HepG2 (cell line): ENCODE measurements around the gene CMIP. TPM values are rescaled to one million over a fixed set of nuclear protein-coding genes. Genes with fewer than 3 reads are reported as not detected.
A peak's percentile ranks its signal among the peaks of the same experiment; 100 is the strongest.

ENCODE experiments used
- MAF1 ChIP-seq: sonication (generic); formaldehyde crosslinking; IDR thresholded peaks from 2 replicates; pipeline ENCODE4 v1.5.0; 2020; ENCODE audit warnings: missing genetic modification reagents, borderline replicate concordance
- NR2C2 ChIP-seq: sonication (generic); formaldehyde crosslinking; IDR thresholded peaks from 2 replicates; pipeline ENCODE4 v1.4.0; 2020; ENCODE audit warnings: missing genetic modification reagents, mild to moderate bottlenecking, moderate library complexity, borderline replicate concordance
- PLRG1 ChIP-seq: fragments of 450-650 bp; conservative IDR thresholded peaks from 2 replicates; pipeline ENCODE4 v1.6.1; 2016
- SMC3 ChIP-seq: IDR thresholded peaks from 2 replicates; pipeline ENCODE4 v1.6.1; 2011; ENCODE audit warnings: low read length, improper control_type of control experiment
- TARDBP ChIP-seq: sonication (generic); formaldehyde crosslinking; IDR thresholded peaks from 2 replicates; pipeline ENCODE4 v1.8.0; 2022; ENCODE audit warnings: mild to moderate bottlenecking, missing genetic modification reagents
- ZNF598 ChIP-seq: sonication (generic); formaldehyde crosslinking; IDR thresholded peaks from 2 replicates; pipeline ENCODE4 v1.5.1; 2020; ENCODE audit warnings: mild to moderate bottlenecking, missing genetic modification reagents, borderline replicate concordance
- ZNF878 ChIP-seq: sonication (generic); formaldehyde crosslinking; IDR thresholded peaks from 2 replicates; pipeline ENCODE4 v1.8.1; 2023; ENCODE audit warnings: mild to moderate bottlenecking, missing genetic modification reagents, moderate library complexity
- ZNF883 ChIP-seq: sonication (generic); formaldehyde crosslinking; IDR thresholded peaks from 2 replicates; pipeline ENCODE4 v1.5.1; 2020; ENCODE audit warnings: mild to moderate bottlenecking, missing genetic modification reagents; ENCODE audit errors: not compliant biosample characterization
- ZSCAN9 ChIP-seq: IDR thresholded peaks from 2 replicates; pipeline ENCODE4 v1.6.1; 2016; ENCODE audit warnings: borderline replicate concordance
- polyA plus RNA-seq, 8 experiments: library from polyadenylated mRNA; depleted of rRNA in 3 of 8; stranded (reverse) in 7 of 8; unstranded in 1 of 8; fragments of >200 nt; fragmentation: Illumina TruSeq in 4 of 8; extraction: Trizol in 4 of 8; gene quantifications; 2 replicates each; pipeline versions ENCODE4 v1.2.1 to v1.2.3, GENCODE V29; 2011 to 2016; ENCODE audit warnings: low read depth in 4 of 8, missing spikeins in 1 of 8, mixed read lengths in 1 of 8; ENCODE audit not compliant: insufficient read depth in 1 of 8
- total RNA-seq, 5 experiments: library from RNA; depleted of rRNA; stranded (reverse); fragments of >200 nt; fragmentation: Illumina TruSeq; extraction: Trizol; gene quantifications; 2 replicates each; pipeline ENCODE4 v1.2.3, GENCODE V29; 2016; ENCODE audit warnings: low read depth in 1 of 5
- TF ChIP-seq, protein P1 (sequence below): sonication (generic); formaldehyde crosslinking; IDR thresholded peaks from 2 replicates; pipeline ENCODE4 v1.4.0; 2020; ENCODE audit warnings: missing genetic modification reagents
- TF ChIP-seq, protein P2 (sequence below): sonication (generic); formaldehyde crosslinking; IDR thresholded peaks from 2 replicates; pipeline ENCODE4 v1.8.0; 2022; ENCODE audit warnings: missing genetic modification reagents, mild to moderate bottlenecking, moderate library complexity, borderline replicate concordance
- TF ChIP-seq, protein P3 (sequence below): sonication (generic); formaldehyde crosslinking; IDR thresholded peaks from 2 replicates; pipeline ENCODE4 v1.4.0; 2020; ENCODE audit warnings: missing genetic modification reagents
- TF ChIP-seq, protein P4 (sequence below): IDR thresholded peaks from 2 replicates; pipeline ENCODE4 v1.6.1; 2012; ENCODE audit warnings: low read length, improper control_type of control experiment
- TF ChIP-seq, protein P5 (sequence below): sonication (generic); formaldehyde crosslinking; IDR thresholded peaks from 2 replicates; pipeline ENCODE4 v1.9.0; 2021; ENCODE audit warnings: missing genetic modification reagents, borderline replicate concordance

Gene CMIP
- total and polyA plus RNA-seq, 2 of the 13 experiments (the other 11 are each of a cell fraction or from before 2014, with no cell fraction given) = 10.9 to 18.1 TPM

DNA sequence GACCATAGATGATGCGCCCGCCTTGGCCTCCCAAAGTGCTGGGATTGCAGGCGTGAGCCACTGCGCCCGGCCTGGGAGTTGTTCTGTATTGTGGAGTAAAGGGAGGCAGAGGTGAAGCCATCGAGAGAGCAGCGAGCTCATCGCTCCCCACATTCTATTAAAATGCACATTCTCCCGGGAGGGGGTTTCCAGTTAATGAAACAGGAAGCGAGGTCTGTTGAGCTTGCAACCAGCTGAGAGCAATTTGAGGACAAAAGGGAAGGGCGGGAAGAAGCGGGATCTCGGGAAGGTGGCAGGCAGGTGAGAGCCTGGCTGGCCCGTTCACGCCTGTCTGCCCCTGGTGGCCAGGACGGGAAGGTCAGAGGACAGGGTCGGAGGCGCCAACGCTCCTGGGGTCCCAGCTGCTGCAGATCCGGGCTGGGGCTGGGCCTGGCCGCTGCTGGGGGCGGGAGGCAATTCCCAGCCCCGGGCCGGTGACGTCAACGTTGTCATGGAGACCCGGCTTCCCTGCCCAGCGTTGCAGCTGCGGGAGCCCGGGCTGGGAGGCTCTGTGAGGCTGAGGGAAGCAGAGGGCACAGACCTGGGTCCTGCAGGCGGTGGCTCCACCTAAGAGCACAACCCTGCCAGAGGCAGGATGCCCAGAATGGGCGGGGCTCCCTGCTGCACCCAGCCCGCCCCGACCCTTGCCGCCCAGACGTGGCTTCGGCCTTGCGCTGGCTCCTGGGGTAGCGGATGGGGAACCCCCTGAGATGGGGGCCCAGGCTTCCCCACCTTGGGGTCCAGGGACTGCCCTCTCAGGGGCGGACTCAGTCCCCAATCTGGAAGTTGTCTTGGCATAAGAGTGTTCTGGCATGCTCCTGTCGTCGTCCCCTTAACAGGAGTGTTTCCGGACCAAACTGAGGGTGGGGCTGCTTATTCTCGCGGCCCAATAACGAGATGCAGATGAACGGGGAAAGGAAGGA is 285.8 kb downstream of the CMIP start (continued):
- TF ChIP-seq, protein P1, sequence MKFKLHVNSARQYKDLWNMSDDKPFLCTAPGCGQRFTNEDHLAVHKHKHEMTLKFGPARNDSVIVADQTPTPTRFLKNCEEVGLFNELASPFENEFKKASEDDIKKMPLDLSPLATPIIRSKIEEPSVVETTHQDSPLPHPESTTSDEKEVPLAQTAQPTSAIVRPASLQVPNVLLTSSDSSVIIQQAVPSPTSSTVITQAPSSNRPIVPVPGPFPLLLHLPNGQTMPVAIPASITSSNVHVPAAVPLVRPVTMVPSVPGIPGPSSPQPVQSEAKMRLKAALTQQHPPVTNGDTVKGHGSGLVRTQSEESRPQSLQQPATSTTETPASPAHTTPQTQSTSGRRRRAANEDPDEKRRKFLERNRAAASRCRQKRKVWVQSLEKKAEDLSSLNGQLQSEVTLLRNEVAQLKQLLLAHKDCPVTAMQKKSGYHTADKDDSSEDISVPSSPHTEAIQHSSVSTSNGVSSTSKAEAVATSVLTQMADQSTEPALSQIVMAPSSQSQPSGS (CRISPR knock-in tag) = peak; percentile 44; the same call in 1 of the 2 replicates
- TF ChIP-seq NR2C2 (CRISPR knock-in tag) (no peak), ZNF883 (CRISPR knock-in tag) (no peak), ZNF598 (CRISPR knock-in tag) (no peak), TARDBP (CRISPR knock-in tag) (no peak), ZNF878 (CRISPR knock-in tag) (no peak), ZSCAN9 (CRISPR knock-in tag) (0 out of 2 replicates have a peak, but pooled peaks have one; percentile 48), MAF1 (CRISPR knock-in tag) (no peak), SMC3 (no peak), PLRG1 (no peak)
- TF ChIP-seq, protein P2, sequence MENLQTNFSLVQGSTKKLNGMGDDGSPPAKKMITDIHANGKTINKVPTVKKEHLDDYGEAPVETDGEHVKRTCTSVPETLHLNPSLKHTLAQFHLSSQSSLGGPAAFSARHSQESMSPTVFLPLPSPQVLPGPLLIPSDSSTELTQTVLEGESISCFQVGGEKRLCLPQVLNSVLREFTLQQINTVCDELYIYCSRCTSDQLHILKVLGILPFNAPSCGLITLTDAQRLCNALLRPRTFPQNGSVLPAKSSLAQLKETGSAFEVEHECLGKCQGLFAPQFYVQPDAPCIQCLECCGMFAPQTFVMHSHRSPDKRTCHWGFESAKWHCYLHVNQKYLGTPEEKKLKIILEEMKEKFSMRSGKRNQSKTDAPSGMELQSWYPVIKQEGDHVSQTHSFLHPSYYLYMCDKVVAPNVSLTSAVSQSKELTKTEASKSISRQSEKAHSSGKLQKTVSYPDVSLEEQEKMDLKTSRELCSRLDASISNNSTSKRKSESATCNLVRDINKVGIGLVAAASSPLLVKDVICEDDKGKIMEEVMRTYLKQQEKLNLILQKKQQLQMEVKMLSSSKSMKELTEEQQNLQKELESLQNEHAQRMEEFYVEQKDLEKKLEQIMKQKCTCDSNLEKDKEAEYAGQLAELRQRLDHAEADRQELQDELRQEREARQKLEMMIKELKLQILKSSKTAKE (CRISPR knock-in tag) = no peak
- TF ChIP-seq, protein P3, sequence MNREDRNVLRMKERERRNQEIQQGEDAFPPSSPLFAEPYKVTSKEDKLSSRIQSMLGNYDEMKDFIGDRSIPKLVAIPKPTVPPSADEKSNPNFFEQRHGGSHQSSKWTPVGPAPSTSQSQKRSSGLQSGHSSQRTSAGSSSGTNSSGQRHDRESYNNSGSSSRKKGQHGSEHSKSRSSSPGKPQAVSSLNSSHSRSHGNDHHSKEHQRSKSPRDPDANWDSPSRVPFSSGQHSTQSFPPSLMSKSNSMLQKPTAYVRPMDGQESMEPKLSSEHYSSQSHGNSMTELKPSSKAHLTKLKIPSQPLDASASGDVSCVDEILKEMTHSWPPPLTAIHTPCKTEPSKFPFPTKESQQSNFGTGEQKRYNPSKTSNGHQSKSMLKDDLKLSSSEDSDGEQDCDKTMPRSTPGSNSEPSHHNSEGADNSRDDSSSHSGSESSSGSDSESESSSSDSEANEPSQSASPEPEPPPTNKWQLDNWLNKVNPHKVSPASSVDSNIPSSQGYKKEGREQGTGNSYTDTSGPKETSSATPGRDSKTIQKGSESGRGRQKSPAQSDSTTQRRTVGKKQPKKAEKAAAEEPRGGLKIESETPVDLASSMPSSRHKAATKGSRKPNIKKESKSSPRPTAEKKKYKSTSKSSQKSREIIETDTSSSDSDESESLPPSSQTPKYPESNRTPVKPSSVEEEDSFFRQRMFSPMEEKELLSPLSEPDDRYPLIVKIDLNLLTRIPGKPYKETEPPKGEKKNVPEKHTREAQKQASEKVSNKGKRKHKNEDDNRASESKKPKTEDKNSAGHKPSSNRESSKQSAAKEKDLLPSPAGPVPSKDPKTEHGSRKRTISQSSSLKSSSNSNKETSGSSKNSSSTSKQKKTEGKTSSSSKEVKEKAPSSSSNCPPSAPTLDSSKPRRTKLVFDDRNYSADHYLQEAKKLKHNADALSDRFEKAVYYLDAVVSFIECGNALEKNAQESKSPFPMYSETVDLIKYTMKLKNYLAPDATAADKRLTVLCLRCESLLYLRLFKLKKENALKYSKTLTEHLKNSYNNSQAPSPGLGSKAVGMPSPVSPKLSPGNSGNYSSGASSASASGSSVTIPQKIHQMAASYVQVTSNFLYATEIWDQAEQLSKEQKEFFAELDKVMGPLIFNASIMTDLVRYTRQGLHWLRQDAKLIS = no peak
- TF ChIP-seq, protein P4, sequence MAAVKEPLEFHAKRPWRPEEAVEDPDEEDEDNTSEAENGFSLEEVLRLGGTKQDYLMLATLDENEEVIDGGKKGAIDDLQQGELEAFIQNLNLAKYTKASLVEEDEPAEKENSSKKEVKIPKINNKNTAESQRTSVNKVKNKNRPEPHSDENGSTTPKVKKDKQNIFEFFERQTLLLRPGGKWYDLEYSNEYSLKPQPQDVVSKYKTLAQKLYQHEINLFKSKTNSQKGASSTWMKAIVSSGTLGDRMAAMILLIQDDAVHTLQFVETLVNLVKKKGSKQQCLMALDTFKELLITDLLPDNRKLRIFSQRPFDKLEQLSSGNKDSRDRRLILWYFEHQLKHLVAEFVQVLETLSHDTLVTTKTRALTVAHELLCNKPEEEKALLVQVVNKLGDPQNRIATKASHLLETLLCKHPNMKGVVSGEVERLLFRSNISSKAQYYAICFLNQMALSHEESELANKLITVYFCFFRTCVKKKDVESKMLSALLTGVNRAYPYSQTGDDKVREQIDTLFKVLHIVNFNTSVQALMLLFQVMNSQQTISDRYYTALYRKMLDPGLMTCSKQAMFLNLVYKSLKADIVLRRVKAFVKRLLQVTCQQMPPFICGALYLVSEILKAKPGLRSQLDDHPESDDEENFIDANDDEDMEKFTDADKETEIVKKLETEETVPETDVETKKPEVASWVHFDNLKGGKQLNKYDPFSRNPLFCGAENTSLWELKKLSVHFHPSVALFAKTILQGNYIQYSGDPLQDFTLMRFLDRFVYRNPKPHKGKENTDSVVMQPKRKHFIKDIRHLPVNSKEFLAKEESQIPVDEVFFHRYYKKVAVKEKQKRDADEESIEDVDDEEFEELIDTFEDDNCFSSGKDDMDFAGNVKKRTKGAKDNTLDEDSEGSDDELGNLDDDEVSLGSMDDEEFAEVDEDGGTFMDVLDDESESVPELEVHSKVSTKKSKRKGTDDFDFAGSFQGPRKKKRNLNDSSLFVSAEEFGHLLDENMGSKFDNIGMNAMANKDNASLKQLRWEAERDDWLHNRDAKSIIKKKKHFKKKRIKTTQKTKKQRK = no peak
- TF ChIP-seq, protein P5, sequence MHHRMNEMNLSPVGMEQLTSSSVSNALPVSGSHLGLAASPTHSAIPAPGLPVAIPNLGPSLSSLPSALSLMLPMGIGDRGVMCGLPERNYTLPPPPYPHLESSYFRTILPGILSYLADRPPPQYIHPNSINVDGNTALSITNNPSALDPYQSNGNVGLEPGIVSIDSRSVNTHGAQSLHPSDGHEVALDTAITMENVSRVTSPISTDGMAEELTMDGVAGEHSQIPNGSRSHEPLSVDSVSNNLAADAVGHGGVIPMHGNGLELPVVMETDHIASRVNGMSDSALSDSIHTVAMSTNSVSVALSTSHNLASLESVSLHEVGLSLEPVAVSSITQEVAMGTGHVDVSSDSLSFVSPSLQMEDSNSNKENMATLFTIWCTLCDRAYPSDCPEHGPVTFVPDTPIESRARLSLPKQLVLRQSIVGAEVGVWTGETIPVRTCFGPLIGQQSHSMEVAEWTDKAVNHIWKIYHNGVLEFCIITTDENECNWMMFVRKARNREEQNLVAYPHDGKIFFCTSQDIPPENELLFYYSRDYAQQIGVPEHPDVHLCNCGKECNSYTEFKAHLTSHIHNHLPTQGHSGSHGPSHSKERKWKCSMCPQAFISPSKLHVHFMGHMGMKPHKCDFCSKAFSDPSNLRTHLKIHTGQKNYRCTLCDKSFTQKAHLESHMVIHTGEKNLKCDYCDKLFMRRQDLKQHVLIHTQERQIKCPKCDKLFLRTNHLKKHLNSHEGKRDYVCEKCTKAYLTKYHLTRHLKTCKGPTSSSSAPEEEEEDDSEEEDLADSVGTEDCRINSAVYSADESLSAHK (CRISPR knock-in tag) = no peak
